NCI-H82 treated with DMSO at 0.1 percent for 48 hours (cell line): ENCODE measurements around the gene HOXD10.
A peak's percentile ranks its signal among the peaks of the same experiment; 100 is the strongest.

Source experiments
- DNase-seq: peaks from one replicate; lab custom pipeline; 2025; ENCODE audit not compliant: unreplicated experiment; lab: John Stamatoyannopoulos, UW

Gene HOXD10

DNA sequence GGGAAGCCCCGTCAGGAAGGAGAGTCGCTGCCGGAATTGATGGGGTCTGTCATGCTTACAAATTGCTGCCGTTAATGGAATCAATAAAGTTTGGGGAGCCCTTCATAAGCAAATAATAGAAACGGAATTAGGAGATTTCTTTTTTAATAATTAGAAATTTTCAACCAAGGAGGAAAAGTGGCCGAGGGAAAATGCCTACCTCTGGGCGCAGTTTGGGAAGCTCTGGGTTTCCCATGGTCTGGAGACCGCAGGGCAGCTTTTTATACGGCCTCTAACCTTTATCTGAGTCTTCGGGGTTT is 34.1 kb upstream of the HOXD10 start:
- DNase-seq, result no peak

DNA sequence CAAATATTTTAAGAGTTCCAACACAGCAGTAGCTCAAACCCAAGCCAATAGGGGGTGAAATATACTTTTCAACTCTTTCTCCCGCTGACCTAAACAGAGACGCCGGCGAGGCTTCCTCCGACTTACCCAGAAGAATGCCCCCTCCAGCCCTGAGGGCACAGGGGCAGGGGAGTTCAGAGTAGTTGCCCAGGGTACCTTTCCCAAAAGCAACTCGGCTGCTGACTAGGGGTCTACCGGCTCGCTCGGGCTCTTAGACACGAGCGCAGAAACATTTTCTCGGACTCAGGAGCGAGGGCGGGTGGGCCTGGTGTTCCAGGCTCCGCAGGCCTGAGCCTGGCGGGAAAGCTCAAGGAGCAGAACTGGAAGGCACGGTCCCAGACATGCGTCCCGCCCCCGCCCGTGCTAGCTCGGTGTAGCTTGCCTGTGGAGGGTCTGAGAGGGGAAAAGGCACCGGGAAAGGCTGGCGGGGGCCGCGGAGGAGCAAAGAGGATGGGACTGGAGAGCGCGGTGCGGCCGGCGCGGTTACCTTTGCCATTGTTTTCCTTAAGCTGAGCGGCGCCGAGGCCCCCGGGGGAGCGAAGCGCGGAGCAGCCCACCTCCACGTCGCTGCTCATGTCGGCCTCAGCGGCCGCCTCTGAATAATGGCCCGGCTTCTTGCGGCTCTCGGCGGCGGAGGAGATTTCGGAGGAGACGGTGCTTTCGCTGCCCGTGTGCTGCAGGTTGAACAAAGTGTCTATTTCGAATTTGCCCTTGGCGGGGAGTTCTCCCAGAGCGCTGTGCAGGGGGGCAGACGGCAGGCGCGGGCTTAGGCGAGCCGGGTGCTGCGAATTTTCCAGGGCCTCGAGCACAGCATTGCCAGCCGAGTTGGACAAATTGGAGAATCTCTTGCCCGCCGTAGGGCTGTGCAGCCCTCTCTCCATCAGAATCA is 33.5 kb upstream of the HOXD10 start:
- DNase-seq, result no peak

GRCh38 chr2:176083796-176084261 is 32.7 kb upstream of the HOXD10 start, which contains the start of gene EVX2:
Gene EVX2 (minus strand): TSS chr2:176083962. CDS start chr2:176083776, 186 bp downstream.
- no peak for DNase-seq

DNA sequence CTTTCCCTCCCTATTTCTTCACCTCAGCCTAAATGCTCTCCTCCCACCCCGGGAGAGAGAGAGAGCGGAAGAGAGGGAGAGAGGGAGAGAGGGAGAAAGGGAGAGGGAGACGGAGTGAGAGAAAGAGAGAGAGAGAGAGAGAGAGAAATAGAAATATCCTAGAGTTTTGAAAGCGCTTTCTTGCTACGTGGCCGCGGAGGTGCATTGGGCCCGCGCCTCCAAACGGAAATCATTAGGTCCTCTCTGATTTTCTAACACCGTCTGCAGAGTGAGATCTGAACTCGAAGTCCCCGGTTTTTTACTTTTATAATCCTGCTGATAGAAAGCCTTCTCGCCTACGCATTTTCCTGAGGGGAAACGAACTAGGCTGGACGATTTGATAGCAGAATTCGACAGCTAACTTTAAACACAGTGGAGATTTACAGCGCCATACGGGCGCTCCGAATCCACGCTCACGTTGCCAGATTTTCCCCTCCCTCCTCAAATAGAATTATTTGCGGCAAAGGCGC is 31.9 kb upstream of the HOXD10 start:
- no peak for DNase-seq

GRCh38 chr2:176085120-176085788 is 31.3 kb upstream of the HOXD10 start:
- no peak for DNase-seq

GRCh38 chr2:176085861-176086771 is 30.5 kb upstream of the HOXD10 start:
- peak; percentile 28 for DNase-seq

- no peak for DNase-seq
Observed at GRCh38 chr2:176087330-176088047, 29.1 kb upstream of the HOXD10 start.

DNA sequence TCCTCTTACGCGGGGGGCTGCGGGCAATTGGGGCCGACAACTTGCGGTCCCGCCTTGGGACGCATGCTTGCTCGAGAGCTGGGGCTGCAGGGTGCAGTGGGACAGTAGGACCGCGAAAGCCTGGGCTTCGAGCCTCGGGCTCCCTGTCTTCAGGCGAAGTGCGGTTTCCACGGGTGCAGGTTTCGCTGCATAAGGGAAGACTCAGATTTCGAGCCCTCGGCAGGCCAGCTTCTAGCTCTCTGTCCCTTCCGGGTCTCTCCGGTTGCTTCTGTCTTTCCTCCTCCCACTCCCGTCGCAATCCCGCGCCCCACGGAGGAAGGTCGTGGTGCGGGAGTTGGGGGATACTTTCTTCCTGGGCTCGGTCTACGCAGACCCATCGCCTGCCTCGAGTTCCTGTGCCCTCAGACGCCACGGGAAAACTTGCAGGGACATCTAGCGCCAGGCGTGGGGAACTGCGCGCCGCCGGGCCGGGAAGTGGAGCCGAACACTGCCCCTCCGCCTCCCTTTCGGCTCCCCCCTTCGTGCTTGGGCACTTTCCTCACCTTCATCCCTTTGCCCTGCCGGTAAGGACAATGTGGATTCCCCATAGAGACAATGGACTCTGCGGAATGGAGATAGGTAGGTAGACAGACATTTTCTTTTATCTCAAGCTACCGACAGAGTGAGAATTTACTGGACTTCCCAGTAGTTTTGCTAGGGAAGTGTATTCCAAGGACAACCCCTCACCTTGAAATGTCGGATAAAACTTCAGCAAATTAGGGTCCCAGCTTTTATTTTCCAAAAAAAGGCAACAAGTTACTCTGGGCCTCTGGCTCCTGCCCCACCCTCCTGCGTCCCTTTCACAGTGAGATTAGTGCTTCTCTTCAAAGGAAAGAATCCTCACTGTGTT is 28.3 kb upstream of the HOXD10 start:
- DNase-seq, result peak; percentile 44

GRCh38 chr2:176088937-176089842 is 27.4 kb upstream of the HOXD10 start:
- no peak for DNase-seq

GRCh38 chr2:176089843-176090395 is 26.7 kb upstream of the HOXD10 start:
- no peak for DNase-seq

DNA sequence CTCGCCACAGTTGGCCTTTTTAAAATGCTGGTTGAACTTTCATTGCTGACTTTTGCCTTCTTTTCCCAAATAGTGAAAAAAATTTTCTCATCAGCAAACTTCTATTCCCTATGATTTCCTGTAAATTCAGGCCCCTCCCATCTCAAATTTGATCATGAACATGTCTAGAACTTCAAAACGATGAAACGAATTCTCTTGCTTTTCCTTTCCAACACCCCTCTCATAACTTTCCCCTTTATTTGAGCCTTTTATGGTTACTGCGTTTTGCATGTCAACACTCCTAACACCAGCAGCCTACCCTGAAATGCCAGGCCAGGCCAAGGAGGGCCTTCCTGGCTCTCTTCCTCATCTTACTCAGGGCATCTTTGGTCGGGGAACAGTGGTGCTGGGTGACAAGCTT is 25.7 kb upstream of the HOXD10 start:
- DNase-seq, result no peak

- no peak for DNase-seq
Observed at GRCh38 chr2:176091329-176092258, 25.0 kb upstream of the HOXD10 start.

- no peak for DNase-seq
Observed at GRCh38 chr2:176092270-176093144, 24.1 kb upstream of the HOXD10 start, which contains the start of gene HOXD13. Gene HOXD13 (plus strand): TSS chr2:176092721. CDS start chr2:176092891, 170 bp downstream.

DNA sequence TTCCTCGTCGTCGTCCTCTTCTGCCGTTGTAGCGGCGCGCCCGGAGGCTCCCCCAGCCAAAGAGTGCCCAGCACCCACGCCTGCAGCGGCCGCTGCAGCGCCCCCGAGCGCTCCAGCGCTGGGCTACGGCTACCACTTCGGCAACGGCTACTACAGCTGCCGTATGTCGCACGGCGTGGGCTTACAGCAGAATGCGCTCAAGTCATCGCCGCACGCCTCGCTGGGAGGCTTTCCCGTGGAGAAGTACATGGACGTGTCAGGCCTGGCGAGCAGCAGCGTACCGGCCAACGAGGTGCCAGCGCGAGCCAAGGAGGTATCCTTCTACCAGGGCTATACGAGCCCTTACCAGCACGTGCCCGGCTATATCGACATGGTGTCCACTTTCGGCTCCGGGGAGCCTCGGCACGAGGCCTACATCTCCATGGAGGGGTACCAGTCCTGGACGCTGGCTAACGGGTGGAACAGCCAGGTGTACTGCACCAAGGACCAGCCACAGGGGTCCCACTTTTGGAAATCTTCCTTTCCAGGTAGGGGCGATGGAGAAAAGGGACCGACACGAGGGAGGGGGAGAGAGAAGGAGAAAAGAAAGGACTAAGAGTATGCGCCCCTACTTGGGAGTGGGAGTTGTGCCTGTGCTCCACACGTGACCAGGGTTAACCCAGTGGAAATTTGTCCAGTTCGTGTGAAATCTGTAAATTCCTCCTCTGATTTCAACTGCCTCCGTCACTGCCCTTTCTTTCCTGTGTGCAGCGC is 23.3 kb upstream of the HOXD10 start:
- no peak for DNase-seq

DNA sequence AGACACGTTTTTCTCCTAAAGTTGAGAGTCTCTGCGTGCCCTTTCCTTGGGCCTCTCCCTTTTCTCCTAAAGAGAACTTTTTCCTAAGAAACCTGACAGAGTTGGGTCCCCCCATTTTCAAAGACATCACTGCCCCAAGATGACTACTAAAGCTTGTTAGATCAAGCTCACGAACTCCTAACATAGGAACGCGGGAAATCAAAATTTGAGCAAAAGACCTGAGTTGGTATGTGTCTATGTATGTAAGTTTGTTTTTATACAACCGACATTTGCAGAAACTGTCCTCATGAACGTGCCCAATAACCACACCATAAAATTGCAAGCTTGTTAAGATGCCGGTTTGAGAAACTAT is 22.7 kb upstream of the HOXD10 start:
- DNase-seq, result no peak
